ENCODE measurements around the gene LRCH1.

LRCH1 gene

DNA sequence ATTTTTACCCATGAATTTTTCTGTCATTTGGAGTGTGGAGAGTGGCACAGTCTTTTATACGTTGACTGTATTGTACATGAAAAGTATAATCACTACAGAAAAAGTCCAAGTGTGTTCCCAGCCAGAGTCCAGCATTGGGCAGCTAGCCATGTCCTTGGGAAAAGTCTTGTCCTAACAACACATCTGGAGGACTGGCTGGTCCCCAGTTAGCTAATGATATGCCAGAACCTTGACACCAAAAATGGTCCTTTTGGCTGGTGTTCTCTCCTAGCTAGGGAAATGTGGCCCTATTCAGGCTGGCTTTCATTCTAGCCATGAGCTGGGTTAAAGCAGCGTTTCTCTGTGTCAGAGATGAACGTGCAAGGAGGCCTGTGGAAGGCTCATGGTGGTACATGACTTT lies 145.0 kb downstream of the LRCH1 start:
- no peak overlapping the region for H3K4me2 ChIP-seq
- no peaks in the 10 kb centered on the region for H3K36me3 ChIP-seq (ENCODE audit: insufficient read depth)
- H4K20me1 ChIP-seq (ENCODE audit: insufficient read depth): no peaks in the 10 kb centered on the region
- H3K9ac ChIP-seq: no peak overlapping the region
- no peak overlapping the region for H2AFZ ChIP-seq (ENCODE audit: low read depth)
- no peaks in the 10 kb centered on the region for H3K27me3 ChIP-seq (ENCODE audit: insufficient read depth, low read depth)
- no peaks in the 10 kb centered on the region for H3K4me1 ChIP-seq (ENCODE audit: low read depth, poor library complexity, severe bottlenecking)
- no peaks in the 10 kb centered on the region for H3K79me2 ChIP-seq (ENCODE audit: insufficient read depth, low read depth)
- TF ChIP-seq, protein P1, sequence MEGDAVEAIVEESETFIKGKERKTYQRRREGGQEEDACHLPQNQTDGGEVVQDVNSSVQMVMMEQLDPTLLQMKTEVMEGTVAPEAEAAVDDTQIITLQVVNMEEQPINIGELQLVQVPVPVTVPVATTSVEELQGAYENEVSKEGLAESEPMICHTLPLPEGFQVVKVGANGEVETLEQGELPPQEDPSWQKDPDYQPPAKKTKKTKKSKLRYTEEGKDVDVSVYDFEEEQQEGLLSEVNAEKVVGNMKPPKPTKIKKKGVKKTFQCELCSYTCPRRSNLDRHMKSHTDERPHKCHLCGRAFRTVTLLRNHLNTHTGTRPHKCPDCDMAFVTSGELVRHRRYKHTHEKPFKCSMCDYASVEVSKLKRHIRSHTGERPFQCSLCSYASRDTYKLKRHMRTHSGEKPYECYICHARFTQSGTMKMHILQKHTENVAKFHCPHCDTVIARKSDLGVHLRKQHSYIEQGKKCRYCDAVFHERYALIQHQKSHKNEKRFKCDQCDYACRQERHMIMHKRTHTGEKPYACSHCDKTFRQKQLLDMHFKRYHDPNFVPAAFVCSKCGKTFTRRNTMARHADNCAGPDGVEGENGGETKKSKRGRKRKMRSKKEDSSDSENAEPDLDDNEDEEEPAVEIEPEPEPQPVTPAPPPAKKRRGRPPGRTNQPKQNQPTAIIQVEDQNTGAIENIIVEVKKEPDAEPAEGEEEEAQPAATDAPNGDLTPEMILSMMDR (conservative IDR thresholded peaks at IDR 0.05; ENCODE audit: low read depth, low read length): no peak
- H3K4me3 ChIP-seq (IDR thresholded peaks at IDR 0.05; ENCODE audit: insufficient read depth, low read depth, low read length): no peak overlapping the region
- no peak overlapping the region for H3K27ac ChIP-seq

DNA sequence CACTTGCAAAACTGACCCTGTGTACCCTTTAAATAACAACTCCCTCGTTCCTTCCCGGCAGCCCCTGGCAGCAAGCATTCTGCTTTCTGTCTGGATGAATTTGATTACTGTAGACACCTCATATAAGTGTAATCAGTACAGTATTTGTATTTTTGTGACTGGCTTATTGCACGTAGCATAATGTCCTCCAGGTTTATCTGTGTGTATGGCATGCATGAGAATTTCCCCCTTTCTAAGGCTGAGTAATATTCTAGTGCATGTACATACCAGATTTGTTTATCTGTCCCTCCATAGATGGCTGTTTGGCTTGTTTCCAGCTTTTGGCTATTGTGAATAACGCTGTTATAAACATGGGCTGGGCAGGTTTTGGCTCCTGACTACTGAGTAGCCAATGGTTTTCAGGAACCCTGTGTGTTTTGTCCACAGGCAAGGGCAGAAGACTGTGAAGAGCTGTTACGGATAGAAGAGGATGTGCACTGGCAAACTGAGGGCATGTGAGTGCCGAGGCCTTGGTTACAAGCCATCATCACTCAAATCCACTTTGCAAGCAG lies 146.0 kb downstream of the LRCH1 start:
- Histone ChIP-seq H4K20me1 (ENCODE audit: insufficient read depth) (no peaks in the 10 kb centered on the region), H3K9ac (no peak overlapping the region), H3K27me3 (ENCODE audit: insufficient read depth, low read depth) (no peaks in the 10 kb centered on the region), H3K36me3 (ENCODE audit: insufficient read depth) (no peaks in the 10 kb centered on the region), H3K27ac (no peak overlapping the region), H2AFZ (ENCODE audit: low read depth) (no peak overlapping the region), H3K4me2 (no peak overlapping the region), H3K79me2 (ENCODE audit: insufficient read depth, low read depth) (no peaks in the 10 kb centered on the region), H3K4me1 (ENCODE audit: low read depth, poor library complexity, severe bottlenecking) (no peaks in the 10 kb centered on the region), H3K4me3 (IDR thresholded peaks at IDR 0.05; ENCODE audit: insufficient read depth, low read depth, low read length) (no peak overlapping the region)
- TF ChIP-seq, protein P1 (conservative IDR thresholded peaks at IDR 0.05; ENCODE audit: low read depth, low read length): no peak

DNA sequence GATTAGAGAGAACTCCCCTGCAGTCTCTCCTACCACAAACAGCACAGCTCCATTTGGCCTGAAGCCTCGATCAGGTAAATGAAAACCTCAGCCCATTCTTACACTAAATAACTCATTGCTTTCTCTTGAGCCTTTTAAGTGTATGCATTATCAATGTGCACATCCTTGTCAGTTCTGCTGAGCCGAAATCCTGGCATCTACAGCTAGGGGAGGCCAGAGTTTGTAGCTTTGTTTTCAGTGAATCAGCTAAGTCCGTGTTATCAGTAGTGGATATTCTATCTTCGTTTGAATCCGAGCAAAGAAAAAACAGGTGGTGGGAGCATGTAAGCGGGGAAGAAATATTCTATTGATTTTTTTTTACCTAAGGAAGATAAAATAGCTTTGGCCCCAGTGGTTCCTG lies 159.6 kb downstream of the LRCH1 start:
- Histone ChIP-seq H3K27me3 (ENCODE audit: insufficient read depth, low read depth) (no peaks in the 10 kb centered on the region), H2AFZ (ENCODE audit: low read depth) (no peak overlapping the region), H3K9ac (no peak overlapping the region), H3K4me3 (IDR thresholded peaks at IDR 0.05; ENCODE audit: insufficient read depth, low read depth, low read length) (no peak overlapping the region), H3K36me3 (ENCODE audit: insufficient read depth) (no peaks in the 10 kb centered on the region), H3K27ac (no peak overlapping the region), H4K20me1 (ENCODE audit: insufficient read depth) (no peaks in the 10 kb centered on the region), H3K4me2 (no peak overlapping the region), H3K79me2 (ENCODE audit: insufficient read depth, low read depth) (no peaks in the 10 kb centered on the region), H3K4me1 (ENCODE audit: low read depth, poor library complexity, severe bottlenecking) (no peaks in the 10 kb centered on the region)
- TF ChIP-seq, protein P1 (conservative IDR thresholded peaks at IDR 0.05; ENCODE audit: low read depth, low read length): no peak

DNA sequence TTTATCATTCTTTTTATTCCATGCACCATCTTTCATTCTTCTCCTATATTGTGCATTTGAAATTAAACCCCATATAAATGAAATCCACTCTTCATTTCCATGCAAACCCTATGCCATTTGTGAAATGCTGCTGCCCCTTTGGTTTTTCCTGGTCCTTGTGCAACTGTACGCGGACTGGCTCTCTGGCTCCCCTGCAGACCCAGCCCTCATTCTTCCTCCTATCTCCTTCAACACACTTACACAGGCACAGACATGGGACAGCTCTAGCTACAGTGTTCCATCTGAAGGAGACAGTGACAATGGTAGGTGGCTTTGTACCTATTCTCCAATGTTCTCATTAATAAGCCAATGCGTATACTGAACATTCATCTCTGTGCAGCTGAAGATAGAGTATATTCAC lies 162.4 kb downstream of the LRCH1 start:
- Histone ChIP-seq H3K4me1 (ENCODE audit: low read depth, poor library complexity, severe bottlenecking) (no peaks in the 10 kb centered on the region), H4K20me1 (ENCODE audit: insufficient read depth) (no peaks in the 10 kb centered on the region), H3K4me2 (no peak overlapping the region), H2AFZ (ENCODE audit: low read depth) (no peak overlapping the region), H3K36me3 (ENCODE audit: insufficient read depth) (no peaks in the 10 kb centered on the region), H3K4me3 (IDR thresholded peaks at IDR 0.05; ENCODE audit: insufficient read depth, low read depth, low read length) (no peak overlapping the region), H3K79me2 (ENCODE audit: insufficient read depth, low read depth) (no peaks in the 10 kb centered on the region), H3K27ac (no peak overlapping the region), H3K9ac (no peak overlapping the region), H3K27me3 (ENCODE audit: insufficient read depth, low read depth) (no peaks in the 10 kb centered on the region)
- TF ChIP-seq, protein P1 (conservative IDR thresholded peaks at IDR 0.05; ENCODE audit: low read depth, low read length): no peak

Measured in KMS-11 (cell line).